ENCODE data around the gene SLC39A1.

GRCh38 chr1:153922076-153922971 lies 41.0 kb downstream of the SLC39A1 start:
- TF ChIP-seq POLR2A (IDR thresholded peaks at IDR 0.05), result no peak
- TF ChIP-seq, protein P1, sequence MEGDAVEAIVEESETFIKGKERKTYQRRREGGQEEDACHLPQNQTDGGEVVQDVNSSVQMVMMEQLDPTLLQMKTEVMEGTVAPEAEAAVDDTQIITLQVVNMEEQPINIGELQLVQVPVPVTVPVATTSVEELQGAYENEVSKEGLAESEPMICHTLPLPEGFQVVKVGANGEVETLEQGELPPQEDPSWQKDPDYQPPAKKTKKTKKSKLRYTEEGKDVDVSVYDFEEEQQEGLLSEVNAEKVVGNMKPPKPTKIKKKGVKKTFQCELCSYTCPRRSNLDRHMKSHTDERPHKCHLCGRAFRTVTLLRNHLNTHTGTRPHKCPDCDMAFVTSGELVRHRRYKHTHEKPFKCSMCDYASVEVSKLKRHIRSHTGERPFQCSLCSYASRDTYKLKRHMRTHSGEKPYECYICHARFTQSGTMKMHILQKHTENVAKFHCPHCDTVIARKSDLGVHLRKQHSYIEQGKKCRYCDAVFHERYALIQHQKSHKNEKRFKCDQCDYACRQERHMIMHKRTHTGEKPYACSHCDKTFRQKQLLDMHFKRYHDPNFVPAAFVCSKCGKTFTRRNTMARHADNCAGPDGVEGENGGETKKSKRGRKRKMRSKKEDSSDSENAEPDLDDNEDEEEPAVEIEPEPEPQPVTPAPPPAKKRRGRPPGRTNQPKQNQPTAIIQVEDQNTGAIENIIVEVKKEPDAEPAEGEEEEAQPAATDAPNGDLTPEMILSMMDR (IDR thresholded peaks at IDR 0.05), result no peak

Data from testis (tissue), 2 donors.